H9 (cell line): ENCODE data around the gene PTPN23. TPM values are rescaled to one million over a fixed set of nuclear protein-coding genes. Genes with fewer than 3 reads are reported as not detected.

ENCODE experiments used
- DNase-seq: peaks from one replicate; pipeline ENCODE4 v3.0.0-alpha.2; 2017
- H2AFZ ChIP-seq: one replicate; pipeline ENCODE4 v1.6.1; 2013; ENCODE audit warnings: mild to moderate bottlenecking, low read length, control low read depth, moderate library complexity
- H2AK5ac ChIP-seq: 2 replicates; pipeline ENCODE4 v1.6.1; 2013; ENCODE audit warnings: low read length, control low read depth, mixed read lengths; ENCODE audit not compliant: insufficient read length
- H2BK120ac ChIP-seq: one replicate; pipeline ENCODE4 v1.6.1; 2013; ENCODE audit warnings: low read depth, mild to moderate bottlenecking, low read length, control low read depth, inconsistent platforms; ENCODE audit not compliant: poor library complexity, severe bottlenecking
- H2BK12ac ChIP-seq: 2 replicates; pipeline ENCODE4 v1.6.1; 2013; ENCODE audit warnings: low read length, control low read depth, mixed read lengths, low read depth; ENCODE audit not compliant: insufficient read length
- H2BK15ac ChIP-seq: 2 replicates; pipeline ENCODE4 v1.6.1; 2013; ENCODE audit warnings: low read depth, low read length, control low read depth
- H2BK20ac ChIP-seq: one replicate; pipeline ENCODE4 v1.6.1; 2013; ENCODE audit warnings: low read depth, mild to moderate bottlenecking, low read length, control low read depth, inconsistent platforms; ENCODE audit not compliant: poor library complexity, severe bottlenecking
- H2BK5ac ChIP-seq: 2 replicates; pipeline ENCODE4 v1.6.1; 2013; ENCODE audit warnings: low read length, control low read depth, mixed read lengths; ENCODE audit not compliant: insufficient read length
- H3K14ac ChIP-seq: 2 replicates; pipeline ENCODE4 v1.6.1; 2013; ENCODE audit warnings: low read length, control low read depth; ENCODE audit not compliant: insufficient read depth
- H3K18ac ChIP-seq: 2 replicates; pipeline ENCODE4 v1.6.1; 2013; ENCODE audit warnings: low read depth, mild to moderate bottlenecking, mixed read lengths, low read length, control low read depth; ENCODE audit not compliant: insufficient read length
- H3K23ac ChIP-seq: 2 replicates; pipeline ENCODE4 v1.6.1; 2013; ENCODE audit warnings: low read length, control low read depth, mixed read lengths, low read depth; ENCODE audit not compliant: insufficient read length
- H3K23me2 ChIP-seq: 2 replicates; pipeline ENCODE4 v1.6.1; 2013; ENCODE audit warnings: low read depth, mild to moderate bottlenecking, mixed read lengths, low read length, control low read depth; ENCODE audit not compliant: insufficient read length, poor library complexity, severe bottlenecking
- H3K27ac ChIP-seq: 2 replicates; pipeline ENCODE4 v1.5.1; 2013; ENCODE audit warnings: low read length, control low read depth, mixed read lengths, low read depth; ENCODE audit not compliant: insufficient read length
- H3K27me3 ChIP-seq: 2 replicates; pipeline ENCODE4 v1.6.1; 2013; ENCODE audit warnings: low read length, control low read depth, inconsistent platforms; ENCODE audit not compliant: insufficient read depth
- H3K4ac ChIP-seq: 2 replicates; pipeline ENCODE4 v1.6.1; 2013; ENCODE audit warnings: low read depth, mild to moderate bottlenecking, control low read depth, inconsistent platforms, low read length, moderate library complexity
- H3K4me1 ChIP-seq: 2 replicates; pipeline ENCODE4 v1.6.1; 2013; ENCODE audit warnings: low read length, control low read depth, inconsistent platforms; ENCODE audit not compliant: insufficient read depth
- H3K4me2 ChIP-seq: 2 replicates; pipeline ENCODE4 v1.6.1; 2013; ENCODE audit warnings: low read length, control low read depth, mixed read lengths; ENCODE audit not compliant: insufficient read length, insufficient read depth
- H3K56ac ChIP-seq: 2 replicates; pipeline ENCODE4 v1.6.1; 2013; ENCODE audit warnings: low read depth, mild to moderate bottlenecking, mixed read lengths, low read length, control low read depth; ENCODE audit not compliant: insufficient read length
- H3K79me1 ChIP-seq: 2 replicates; pipeline ENCODE4 v1.6.1; 2013; ENCODE audit warnings: low read depth, mild to moderate bottlenecking, moderate library complexity, low read length, control low read depth, inconsistent platforms; ENCODE audit not compliant: insufficient read depth, poor library complexity, severe bottlenecking
- H3K79me2 ChIP-seq: 2 replicates; pipeline ENCODE4 v1.6.1; 2013; ENCODE audit warnings: low read length, control low read depth, inconsistent platforms; ENCODE audit not compliant: insufficient read depth
- H3K9ac ChIP-seq: 2 replicates; pipeline ENCODE4 v1.6.1; 2013; ENCODE audit warnings: low read length, control low read depth, mixed read lengths; ENCODE audit not compliant: insufficient read length; ENCODE audit errors: extremely low read depth
- H3K9me3 ChIP-seq: one replicate; pipeline ENCODE4 v1.6.1; 2013; ENCODE audit warnings: low read depth, low read length, inconsistent platforms; ENCODE audit not compliant: control insufficient read depth
- H3T11ph ChIP-seq: one replicate; pipeline ENCODE4 v1.6.1; 2013; ENCODE audit warnings: mild to moderate bottlenecking, low read length, control low read depth, inconsistent platforms
- H4K20me1 ChIP-seq: one replicate; pipeline ENCODE4 v1.6.1; 2013; ENCODE audit not compliant: control insufficient read depth, insufficient read length, insufficient read depth
- H4K5ac ChIP-seq: 2 replicates; pipeline ENCODE4 v1.6.1; 2013; ENCODE audit warnings: low read depth, mild to moderate bottlenecking, mixed read lengths, low read length, control low read depth; ENCODE audit not compliant: insufficient read length
- H4K8ac ChIP-seq: replicated peaks from 2 replicates; pipeline ENCODE4 v1.6.1; 2013; ENCODE audit warnings: low read length, control low read depth, mixed read lengths, low read depth; ENCODE audit not compliant: insufficient read length
- H4K91ac ChIP-seq: 2 replicates; pipeline ENCODE4 v1.6.1; 2013; ENCODE audit warnings: low read depth, mild to moderate bottlenecking, moderate library complexity, mixed read lengths, low read length, control low read depth; ENCODE audit not compliant: insufficient read length
- H3K27ac Mint-ChIP-seq, 3 experiments: 2 replicates in 2 of 3; 3 replicates in 1 of 3; pipeline ENCODE4 v1.8.0; 2020 to 2021; ENCODE audit warnings: mixed read lengths in 3 of 3, mild to moderate bottlenecking in 1 of 3, moderate library complexity in 1 of 3
- H3K27me3 Mint-ChIP-seq: 2 replicates; pipeline ENCODE4 v1.8.0; 2021; ENCODE audit warnings: low read depth, mild to moderate bottlenecking, moderate library complexity, mixed read lengths
- H3K36me3 Mint-ChIP-seq, 3 experiments: 2 replicates in 2 of 3; 3 replicates in 1 of 3; pipeline ENCODE4 v1.8.0; 2020 to 2021; ENCODE audit warnings: low read depth in 3 of 3, mixed read lengths in 3 of 3; ENCODE audit not compliant: insufficient read depth in 1 of 3
- H3K4me1 Mint-ChIP-seq, 2 experiments: 2 replicates each; pipeline ENCODE4 v1.8.0; 2020; ENCODE audit warnings: mixed read lengths in 2 of 2
- H3K4me3 Mint-ChIP-seq, 2 experiments: 2 replicates in 1 of 2; 3 replicates in 1 of 2; pipeline ENCODE4 v1.8.0; 2020 to 2021; ENCODE audit warnings: mild to moderate bottlenecking in 2 of 2, mixed read lengths in 2 of 2, moderate library complexity in 1 of 2
- H3K9me3 Mint-ChIP-seq, 2 experiments: 2 replicates in 1 of 2; 3 replicates in 1 of 2; pipeline ENCODE4 v1.8.0; 2020; ENCODE audit warnings: mild to moderate bottlenecking in 2 of 2, mixed read lengths in 2 of 2, moderate library complexity in 1 of 2
- CTCF ChIP-seq: fragments of 200-600 bp; sonication (generic); conservative IDR thresholded peaks from 3 replicates; pipeline ENCODE4 v1.8.0; 2021; ENCODE audit warnings: antibody characterized with exemption, mild to moderate bottlenecking
- WGBS: extraction: QIAGEN DNeasy Blood & Tissue Kit; methylation state at CpG from one replicate; pipeline ENCODE4 v1.1.7; 2013; ENCODE audit warnings: missing lambda C conversion rate, low lambda C conversion rate, mixed read lengths; ENCODE audit not compliant: insufficient read length; ENCODE audit errors: extremely low coverage; 5-methylcytosine and 5-hydroxymethylcytosine counted together
- total RNA-seq: library from RNA; stranded (reverse); gene quantifications from 2 replicates; pipeline ENCODE4 v1.2.1, GENCODE V29; 2021

Gene PTPN23
- total RNA-seq, 1 experiment from 2014 or later, result 42.2 TPM

- WGBS, result no CpG with 5 or more reads among the region's 15 CpGs
- no peak for DNase-seq
- H3K18ac ChIP-seq, result no peak overlapping the region
- no peak overlapping the region for H3K23ac ChIP-seq
- no peaks in the 10 kb centered on the region for H3K79me1 ChIP-seq
- no peak overlapping the region for H2BK5ac ChIP-seq
- H2AFZ ChIP-seq, result no peak overlapping the region
- H4K20me1 ChIP-seq, result no peaks in the 10 kb centered on the region
- H3K9me3 ChIP-seq, result no peaks in the 10 kb centered on the region
- H3K4ac ChIP-seq, result no peak overlapping the region
- H3K14ac ChIP-seq, result no peak overlapping the region
- no peak overlapping the region for H4K5ac ChIP-seq
- H4K91ac ChIP-seq, result no peak overlapping the region
- no peak overlapping the region for H2BK20ac ChIP-seq
- H3K9ac ChIP-seq, result no peak overlapping the region
- no peak overlapping the region for H2BK120ac ChIP-seq
- no peaks in the 10 kb centered on the region for H3K9me3 Mint-ChIP-seq
- H3K4me2 ChIP-seq, result no peak overlapping the region
- no peak for TF ChIP-seq CTCF
- H2AK5ac ChIP-seq, result no peak overlapping the region
- H3T11ph ChIP-seq, result no peak overlapping the region
- no peaks in the 10 kb centered on the region for H3K4me1 ChIP-seq
- H4K8ac ChIP-seq, result no peak overlapping the region
- peaks cover 21 to 53% (median 45%) of the 10 kb centered on the region in 3 experiments for H3K36me3 Mint-ChIP-seq
- H3K27ac ChIP-seq, result no peak overlapping the region
- H2BK15ac ChIP-seq, result no peak overlapping the region
- H3K27me3 Mint-ChIP-seq, result no peaks in the 10 kb centered on the region; the same call in 1 of the 2 replicates
- no peak overlapping the region for H3K27ac Mint-ChIP-seq
- H3K56ac ChIP-seq, result no peak overlapping the region
- H2BK12ac ChIP-seq, result no peak overlapping the region
- no peaks in the 10 kb centered on the region for H3K4me1 Mint-ChIP-seq
- no peaks in the 10 kb centered on the region for H3K23me2 ChIP-seq
- no peaks in the 10 kb centered on the region for H3K27me3 ChIP-seq
- no peak overlapping the region for H3K4me3 Mint-ChIP-seq
- H3K79me2 ChIP-seq, result no peaks in the 10 kb centered on the region
These were observed 28.5 kb downstream of the PTPN23 start for GRCh38 chr3:47409284-47409683.
